A549 (cell line): ENCODE results near the gene DOCK7.

ENCODE experiments used
- CTCF ChIP-seq: fragments of >200 bp; sonication (Bioruptor Twin); formaldehyde crosslinking; IDR thresholded peaks from 3 replicates; pipeline ENCODE4 v1.5.1; 2016
- RAD21 ChIP-seq, 2 experiments: fragments of >200 bp in 1 of 2; sonication (Bioruptor Twin) in 1 of 2; formaldehyde crosslinking in 1 of 2; IDR thresholded peaks in 1 of 2; conservative IDR thresholded peaks in 1 of 2; 2 replicates in 1 of 2; 3 replicates in 1 of 2; pipeline ENCODE4 v1.6.1; 2012 to 2018; ENCODE audit warnings: inconsistent platforms in 1 of 2
- RCOR1 ChIP-seq: fragments of 150-350 bp; IDR thresholded peaks from 2 replicates; pipeline ENCODE4 v1.6.1; 2014; ENCODE audit warnings: antibody characterized with exemption, low read length, low read depth
- REST ChIP-seq: fragments of 200-600 bp; sonication (generic); IDR thresholded peaks from 2 replicates; pipeline ENCODE4 v1.6.1; 2016; ENCODE audit warnings: antibody characterized with exemption, mild to moderate bottlenecking, moderate library complexity
- SREBF2 ChIP-seq: fragments of 450-650 bp; IDR thresholded peaks from 2 replicates; pipeline ENCODE4 v1.6.1; 2014; ENCODE audit warnings: mild to moderate bottlenecking, moderate library complexity
- TF ChIP-seq, protein P1 (sequence below): fragments of 450-650 bp; IDR thresholded peaks from 2 replicates; pipeline ENCODE4 v1.6.1; 2014; ENCODE audit warnings: antibody characterized with exemption

DNA sequence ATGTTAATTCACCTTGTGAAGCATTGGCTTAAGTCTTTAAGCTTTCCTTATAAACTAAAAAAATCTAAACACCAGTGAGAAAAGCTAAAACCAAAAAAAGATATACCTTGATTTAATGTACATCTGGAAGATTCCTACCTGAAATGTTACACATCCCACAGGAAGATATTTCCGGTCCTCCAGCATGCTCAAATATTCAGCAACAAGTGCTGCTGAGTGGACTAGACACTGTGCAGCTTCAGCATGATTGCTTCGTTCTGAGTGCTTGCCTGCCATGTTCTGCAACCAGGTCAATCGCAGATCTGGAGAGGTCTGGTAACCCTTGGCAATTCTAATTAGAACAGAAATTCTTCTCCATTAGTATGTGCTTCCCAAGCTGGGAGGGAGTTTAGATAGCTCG lies 194.0 kb downstream of the DOCK7 start:
- TF ChIP-seq, protein P1, sequence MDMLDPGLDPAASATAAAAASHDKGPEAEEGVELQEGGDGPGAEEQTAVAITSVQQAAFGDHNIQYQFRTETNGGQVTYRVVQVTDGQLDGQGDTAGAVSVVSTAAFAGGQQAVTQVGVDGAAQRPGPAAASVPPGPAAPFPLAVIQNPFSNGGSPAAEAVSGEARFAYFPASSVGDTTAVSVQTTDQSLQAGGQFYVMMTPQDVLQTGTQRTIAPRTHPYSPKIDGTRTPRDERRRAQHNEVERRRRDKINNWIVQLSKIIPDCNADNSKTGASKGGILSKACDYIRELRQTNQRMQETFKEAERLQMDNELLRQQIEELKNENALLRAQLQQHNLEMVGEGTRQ: no peak
- no peak for TF ChIP-seq CTCF
- TF ChIP-seq RAD21 (conservative IDR thresholded peaks at IDR 0.05 in 1 of 2, IDR thresholded peaks at IDR 0.05 in 1 of 2): no peak
- no peak for TF ChIP-seq REST
- no peak for TF ChIP-seq SREBF2
- TF ChIP-seq RCOR1: no peak
